ENCODE measurements around the gene RPS27A. TPM values are rescaled to one million over a fixed set of nuclear protein-coding genes. Genes with fewer than 3 reads are reported as not detected.

RPS27A gene
- total and polyA plus RNA-seq, 9 of the 15 experiments (the other 6 are each of a cell fraction or from before 2014, with no cell fraction given): 1,383 to 3,282 (median 2,242) TPM

- TF ChIP-seq TCF7 (IDR thresholded peaks at IDR 0.05; ENCODE audit: borderline replicate concordance): no peak
- TF ChIP-seq DACH1 (IDR thresholded peaks at IDR 0.05; ENCODE audit: partially characterized antibody): peak; percentile 92
- TF ChIP-seq GATAD2B (IDR thresholded peaks at IDR 0.05; ENCODE audit: borderline replicate concordance): 0 out of 2 replicates have a peak, but pooled peaks have one; percentile 41
- TF ChIP-seq TFAM (CRISPR knock-in tag; conservative IDR thresholded peaks at IDR 0.05): no peak
- TF ChIP-seq ZBTB8A (IDR thresholded peaks at IDR 0.05; ENCODE audit: partially characterized antibody): no peak
- TF ChIP-seq E2F1 (CRISPR knock-in tag; IDR thresholded peaks at IDR 0.05): peak; percentile 29
- TF ChIP-seq GABPB1 (CRISPR knock-in tag; IDR thresholded peaks at IDR 0.05): peak; percentile 65
- peak; percentile 66 for TF ChIP-seq RB1 (IDR thresholded peaks at IDR 0.05; ENCODE audit: low read depth)
- TF ChIP-seq CHD2 (IDR thresholded peaks at IDR 0.05; ENCODE audit: low read depth, low read length): no peak
- no peak for TF ChIP-seq ATF1 (CRISPR knock-in tag; IDR thresholded peaks at IDR 0.05)
- peak; percentile 79 for TF ChIP-seq ATF1 (tag; IDR thresholded peaks at IDR 0.05)
- TF ChIP-seq HNRNPH1 (optimal IDR thresholded peaks at IDR 0.05; ENCODE audit: low read depth, low read length): no peak
- peak; percentile 61 for TF ChIP-seq ZFP36 (IDR thresholded peaks at IDR 0.05; ENCODE audit: low read depth, low read length, partially characterized antibody)
- TF ChIP-seq MTA3 (IDR thresholded peaks at IDR 0.05; ENCODE audit: borderline replicate concordance): peak; percentile 65; the same call in 1 of the 2 replicates
- TF ChIP-seq ZNF395 (CRISPR knock-in tag; IDR thresholded peaks at IDR 0.05): peak; percentile 93; the same call in 1 of the 2 replicates
- TF ChIP-seq ZNF280B (CRISPR knock-in tag; IDR thresholded peaks at IDR 0.05): no peak
- TF ChIP-seq CREB5 (CRISPR knock-in tag; IDR thresholded peaks at IDR 0.05): no peak
- TF ChIP-seq ZBTB2 (IDR thresholded peaks at IDR 0.05): no peak
- TF ChIP-seq BACH1 (tag; IDR thresholded peaks at IDR 0.05): no peak
- TF ChIP-seq CBX8 (IDR thresholded peaks at IDR 0.05; ENCODE audit: borderline replicate concordance, extremely low read depth, low read depth, low read length, poor library complexity, severe bottlenecking): no peak
- no peak for TF ChIP-seq ESRRB (CRISPR knock-in tag; IDR thresholded peaks at IDR 0.05; ENCODE audit: borderline replicate concordance)
- peak; percentile 72 for TF ChIP-seq MBD2 (IDR thresholded peaks at IDR 0.05; ENCODE audit: borderline replicate concordance, low read depth)
Measured at GRCh38 chr2:55232084-55232862, at the start of gene RPS27A, which contains the start of gene CLHC1 (continued).
